Effector memory CD4-positive, alpha-beta T cell (primary cell): ENCODE measurements around the gene CEP112.
"Not testable (repeated sequence)": the region's sequence is repeated elsewhere in the genome, so short reads cannot be mapped to it uniquely, and the experiment has no call there.

Experiments
- DNase-seq, 3 donors: peaks; one replicate each; pipeline ENCODE4 v3.0.0-alpha.2; 2020
- H3K27ac ChIP-seq: 2 replicates; pipeline ENCODE4 v1.7.0; 2013; ENCODE audit warnings: mild to moderate bottlenecking, low read length, moderate library complexity; ENCODE audit not compliant: insufficient read depth, poor library complexity, severe bottlenecking
- H3K27me3 ChIP-seq: replicated peaks from 2 replicates; pipeline ENCODE4 v1.7.0; 2013; ENCODE audit warnings: mild to moderate bottlenecking, low read length; ENCODE audit not compliant: insufficient read depth, control insufficient read depth, poor library complexity, severe bottlenecking
- H3K36me3 ChIP-seq: 2 replicates; pipeline ENCODE4 v1.7.0; 2013; ENCODE audit warnings: mild to moderate bottlenecking, low read length, moderate library complexity; ENCODE audit not compliant: control insufficient read depth, insufficient read depth
- H3K4me1 ChIP-seq: 2 replicates; pipeline ENCODE4 v1.7.0; 2013; ENCODE audit warnings: low read length, mild to moderate bottlenecking; ENCODE audit not compliant: control insufficient read depth, insufficient read depth, poor library complexity, severe bottlenecking
- H3K4me3 ChIP-seq: 2 replicates; pipeline ENCODE4 v1.7.0; 2013; ENCODE audit warnings: low read length, low read depth, mild to moderate bottlenecking; ENCODE audit not compliant: insufficient read depth, poor library complexity, severe bottlenecking
- H3K9me3 ChIP-seq: 2 replicates; pipeline ENCODE4 v1.7.0; 2013; ENCODE audit warnings: mild to moderate bottlenecking, low read length, moderate library complexity; ENCODE audit not compliant: control insufficient read depth

CEP112 gene

DNA sequence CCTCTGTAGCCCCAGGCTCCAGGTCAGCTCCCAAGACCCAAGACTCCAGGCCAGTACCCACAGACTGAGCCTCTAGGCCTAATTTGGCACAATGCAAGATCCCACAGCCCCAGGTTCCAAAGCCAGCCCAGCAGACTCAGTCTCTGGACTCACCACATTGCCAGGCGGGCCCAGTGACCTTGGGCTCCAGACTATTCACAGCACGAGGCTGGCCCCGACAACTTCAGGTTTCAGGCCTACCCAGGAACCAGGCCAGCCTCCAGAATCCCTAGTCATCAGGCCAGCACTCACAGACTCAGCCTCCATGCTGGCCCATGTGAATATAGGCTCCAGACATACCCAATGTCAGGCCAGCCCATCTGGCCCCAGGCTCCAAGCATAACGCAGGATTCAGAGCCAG, 103.8 kb downstream of the CEP112 start:
- Histone ChIP-seq H3K27ac (no peak overlapping the region), H3K4me1 (no peaks in the 10 kb centered on the region), H3K36me3 (no peaks in the 10 kb centered on the region), H3K27me3 (no peaks in the 10 kb centered on the region), H3K9me3 (peaks cover 3% of the 10 kb centered on the region), H3K4me3 (no peak overlapping the region)
- DNase-seq = no peak

DNA sequence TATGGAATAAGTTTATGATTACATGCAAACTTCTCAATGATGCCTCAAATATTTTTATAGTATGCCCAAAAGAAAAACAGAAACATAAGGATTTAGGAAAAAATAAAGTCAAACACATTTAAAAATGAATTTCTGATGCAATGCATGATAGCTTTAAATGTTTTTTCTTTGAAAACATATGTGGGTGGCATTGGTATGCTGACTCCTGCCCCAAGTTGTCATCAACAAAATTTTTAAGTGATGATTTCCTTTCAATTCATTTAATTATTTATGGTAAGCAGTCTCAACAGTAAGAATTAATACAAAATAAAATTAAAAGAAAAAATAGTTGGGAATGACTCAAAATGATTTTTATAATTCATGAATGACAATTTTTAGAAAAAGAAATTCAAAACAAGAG, 104.9 kb downstream of the CEP112 start:
- no peaks in the 10 kb centered on the region for H3K4me1 ChIP-seq
- no peak overlapping the region for H3K27ac ChIP-seq
- no peaks in the 10 kb centered on the region for H3K36me3 ChIP-seq
- no peak overlapping the region for H3K4me3 ChIP-seq
- DNase-seq = no peak
- H3K9me3 ChIP-seq = peaks cover 3% of the 10 kb centered on the region
- no peaks in the 10 kb centered on the region for H3K27me3 ChIP-seq

DNA sequence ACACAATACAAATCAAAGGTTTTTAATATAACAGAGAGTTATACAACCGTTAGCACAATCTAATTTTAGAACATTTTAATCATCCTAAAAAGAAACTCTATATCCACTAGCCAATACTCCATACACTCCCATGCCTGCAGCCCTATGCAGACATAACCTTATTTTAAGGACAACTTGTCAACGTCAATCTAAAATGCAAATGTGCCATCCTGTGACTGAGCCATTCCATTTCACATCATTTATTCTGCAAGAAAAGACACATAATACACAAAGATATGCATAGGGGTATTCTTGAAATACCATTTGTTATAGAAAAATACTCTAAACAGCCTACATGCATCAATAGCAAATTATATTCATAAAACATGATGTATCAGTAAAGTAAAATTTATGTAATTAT, 106.7 kb downstream of the CEP112 start:
- no peaks in the 10 kb centered on the region for H3K36me3 ChIP-seq
- no peak overlapping the region for H3K27ac ChIP-seq
- H3K27me3 ChIP-seq = no peaks in the 10 kb centered on the region
- DNase-seq = no peak
- H3K4me1 ChIP-seq = no peaks in the 10 kb centered on the region
- H3K4me3 ChIP-seq = no peak overlapping the region
- peaks cover 3% of the 10 kb centered on the region for H3K9me3 ChIP-seq

DNA sequence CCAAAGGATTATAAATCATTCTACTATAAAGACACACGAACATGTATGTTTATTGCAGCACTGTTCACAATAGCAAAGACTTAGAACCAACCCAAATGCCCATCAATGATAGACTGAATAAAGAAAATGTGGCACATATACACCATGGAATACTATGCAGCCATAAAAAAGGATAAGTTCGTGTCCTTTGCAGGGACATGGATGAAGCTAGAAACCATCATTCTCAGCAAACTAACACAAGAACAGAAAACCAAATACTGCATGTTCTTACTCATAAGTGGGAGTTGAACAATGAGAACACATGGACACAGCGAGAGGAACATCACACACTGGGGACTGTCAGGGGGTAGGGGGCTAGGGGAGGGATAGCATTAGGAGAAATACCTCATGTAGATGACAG, 111.3 kb downstream of the CEP112 start:
- not testable (repeated sequence) for H3K4me3 ChIP-seq, DNase-seq, H3K4me1 ChIP-seq, H3K9me3 ChIP-seq, H3K27ac ChIP-seq, H3K27me3 ChIP-seq, H3K36me3 ChIP-seq

DNA sequence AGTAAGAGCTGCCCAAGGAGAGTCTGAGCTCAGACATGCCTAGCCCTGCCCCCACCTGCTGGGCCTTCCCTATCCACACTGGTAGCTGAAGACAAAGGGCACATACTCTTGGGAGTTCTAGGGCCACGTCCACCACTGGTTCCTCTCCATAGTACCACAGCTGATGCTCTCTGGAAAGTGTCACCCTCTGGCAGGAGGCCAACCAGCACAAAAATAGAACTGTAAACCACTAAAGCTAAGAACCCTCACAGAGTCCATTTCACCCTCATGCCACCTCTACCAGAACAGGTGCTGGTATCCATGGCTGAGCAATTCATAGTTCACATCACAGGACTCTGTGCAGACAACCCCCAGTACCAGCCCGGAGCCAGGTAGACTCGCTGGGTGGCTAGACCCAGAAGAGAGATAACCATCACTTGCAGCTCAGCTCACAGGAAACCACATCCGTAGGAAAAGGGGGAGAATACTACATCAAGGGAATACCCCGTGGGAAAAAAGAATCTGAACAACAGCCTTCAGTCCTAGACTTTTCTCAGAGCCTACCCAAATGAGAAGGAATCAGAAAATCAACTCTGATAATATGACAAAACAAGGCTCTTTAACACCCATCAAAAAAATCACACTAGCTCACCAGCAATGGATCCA, 115.3 kb downstream of the CEP112 start:
- Histone ChIP-seq H3K9me3 (no peaks in the 10 kb centered on the region), H3K27ac (no peak overlapping the region), H3K27me3 (no peaks in the 10 kb centered on the region), H3K36me3 (no peaks in the 10 kb centered on the region), H3K4me3 (no peak overlapping the region), H3K4me1 (peaks cover 6% of the 10 kb centered on the region)
- no peak for DNase-seq

DNA sequence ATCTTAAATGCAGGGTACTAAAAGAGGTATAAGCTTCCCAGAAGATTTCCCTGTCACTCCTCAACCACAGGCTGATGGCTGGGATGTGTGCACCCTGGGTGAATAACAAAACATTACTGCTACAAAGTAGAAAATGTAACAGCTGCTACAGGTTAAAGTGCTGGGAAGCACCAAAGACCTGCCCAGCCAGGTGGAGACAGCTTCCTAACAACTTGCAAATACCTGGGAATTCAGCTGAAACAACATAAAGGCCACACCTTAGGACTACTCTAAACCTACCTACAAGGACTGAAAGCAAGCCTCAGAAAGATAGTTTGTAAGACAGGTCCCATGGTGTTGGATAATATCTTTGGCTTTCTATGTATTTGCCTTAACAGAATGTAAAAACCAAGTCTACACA, 118.5 kb downstream of the CEP112 start:
- H3K9me3 ChIP-seq = no peaks in the 10 kb centered on the region
- no peak for DNase-seq
- no peak overlapping the region for H3K4me3 ChIP-seq
- H3K27me3 ChIP-seq = no peaks in the 10 kb centered on the region
- no peaks in the 10 kb centered on the region for H3K36me3 ChIP-seq
- H3K27ac ChIP-seq = no peak overlapping the region
- peaks cover 6% of the 10 kb centered on the region for H3K4me1 ChIP-seq

DNA sequence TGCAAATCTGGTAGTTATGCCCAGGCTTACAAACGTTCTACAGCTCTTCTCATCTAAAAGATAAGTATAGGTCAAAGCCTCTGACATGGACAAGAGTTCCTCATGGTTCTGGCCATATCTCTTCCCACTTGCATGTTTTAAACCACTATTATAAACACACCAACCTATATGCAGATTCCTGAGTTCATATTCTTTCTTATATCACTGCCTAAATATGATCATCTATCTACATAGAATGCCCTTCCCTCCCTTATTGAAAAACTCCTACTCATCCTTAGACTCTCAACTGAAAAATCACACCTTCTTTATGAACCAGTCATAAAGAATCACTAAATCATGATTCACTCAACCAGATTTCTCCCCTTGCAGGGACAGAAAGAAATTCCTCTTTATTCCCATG, 128.2 kb downstream of the CEP112 start:
- no peaks in the 10 kb centered on the region for H3K36me3 ChIP-seq
- no peak for DNase-seq
- H3K27ac ChIP-seq = no peak overlapping the region
- no peaks in the 10 kb centered on the region for H3K4me1 ChIP-seq
- H3K4me3 ChIP-seq = no peak overlapping the region
- no peaks in the 10 kb centered on the region for H3K9me3 ChIP-seq
- H3K27me3 ChIP-seq = no peaks in the 10 kb centered on the region

DNA sequence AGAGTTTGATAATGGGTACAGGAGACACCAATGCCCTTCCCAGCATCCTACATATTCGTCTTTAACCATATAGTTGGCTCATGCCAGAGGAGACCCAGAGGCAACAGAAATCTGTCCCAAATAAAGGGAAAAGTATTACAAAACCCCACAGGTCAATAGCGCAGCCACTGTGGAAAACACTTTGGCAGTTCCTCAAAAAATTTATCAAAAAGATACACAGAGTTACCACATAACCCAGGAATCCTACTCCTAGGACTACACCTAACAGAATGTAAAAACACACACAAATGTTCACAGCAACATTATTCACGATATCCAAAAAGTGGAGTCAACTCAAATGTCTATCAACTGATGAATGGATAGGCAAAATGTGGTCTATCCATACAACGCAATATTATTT, 135.8 kb downstream of the CEP112 start:
- H3K36me3 ChIP-seq = no peaks in the 10 kb centered on the region
- H3K4me1 ChIP-seq = no peaks in the 10 kb centered on the region
- no peaks in the 10 kb centered on the region for H3K27me3 ChIP-seq
- H3K9me3 ChIP-seq = no peaks in the 10 kb centered on the region
- DNase-seq = no peak
- no peak overlapping the region for H3K4me3 ChIP-seq
- H3K27ac ChIP-seq = no peak overlapping the region

DNA sequence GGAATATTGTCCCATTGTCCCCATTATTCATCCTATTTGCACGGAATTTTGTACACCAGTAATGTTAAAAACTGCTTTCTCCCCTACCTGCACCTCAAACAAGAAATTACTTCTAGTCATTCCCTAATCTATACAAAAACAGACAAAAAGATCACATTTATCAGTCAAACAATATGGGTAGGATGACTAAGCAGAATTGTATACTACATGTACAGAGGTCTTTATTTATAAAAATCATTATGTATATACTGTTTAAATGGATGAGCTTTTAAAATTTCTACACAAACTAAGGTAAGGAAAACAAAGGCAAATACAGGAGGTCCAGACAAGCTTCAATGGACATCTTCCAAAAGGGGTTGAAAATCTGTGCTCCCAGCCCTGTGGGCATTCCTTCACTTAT, 137.7 kb downstream of the CEP112 start:
- no peaks in the 10 kb centered on the region for H3K27me3 ChIP-seq
- no peaks in the 10 kb centered on the region for H3K9me3 ChIP-seq
- no peaks in the 10 kb centered on the region for H3K36me3 ChIP-seq
- H3K27ac ChIP-seq = no peak overlapping the region
- H3K4me3 ChIP-seq = no peak overlapping the region
- no peaks in the 10 kb centered on the region for H3K4me1 ChIP-seq
- no peak for DNase-seq

DNA sequence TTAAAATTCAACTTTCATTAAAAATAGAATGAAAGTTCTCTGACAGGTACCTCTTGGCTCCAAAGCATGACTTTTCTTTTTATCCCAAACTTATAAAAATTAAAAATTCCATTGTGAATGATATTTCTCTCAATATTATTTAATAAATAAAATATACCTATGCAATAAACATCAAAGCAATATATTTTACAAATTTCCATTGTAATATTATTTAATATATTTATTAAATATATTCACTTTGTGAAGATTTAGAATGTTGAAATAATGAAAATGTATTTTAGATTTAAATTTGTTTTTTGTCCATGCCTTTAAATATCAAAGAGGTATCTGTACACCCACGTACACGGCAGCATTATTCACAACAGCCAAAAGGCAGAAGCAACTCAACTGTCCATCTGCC, 147.8 kb downstream of the CEP112 start:
- H3K27ac ChIP-seq = no peak overlapping the region
- no peaks in the 10 kb centered on the region for H3K9me3 ChIP-seq
- no peaks in the 10 kb centered on the region for H3K36me3 ChIP-seq
- H3K4me3 ChIP-seq = no peak overlapping the region
- no peaks in the 10 kb centered on the region for H3K27me3 ChIP-seq
- H3K4me1 ChIP-seq = no peaks in the 10 kb centered on the region
- DNase-seq = no peak
